Measurements from ENCODE around the gene TMCO1. TPM values are rescaled to one million over a fixed set of nuclear protein-coding genes. Genes with fewer than 3 reads are reported as not detected.
"Not testable (repeated sequence)": the region's sequence is repeated elsewhere in the genome, so short reads cannot be mapped to it uniquely, and the experiment has no call there.

Gene TMCO1, protein sequence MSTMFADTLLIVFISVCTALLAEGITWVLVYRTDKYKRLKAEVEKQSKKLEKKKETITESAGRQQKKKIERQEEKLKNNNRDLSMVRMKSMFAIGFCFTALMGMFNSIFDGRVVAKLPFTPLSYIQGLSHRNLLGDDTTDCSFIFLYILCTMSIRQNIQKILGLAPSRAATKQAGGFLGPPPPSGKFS
- total RNA-seq, result 24.5 TPM

DNA sequence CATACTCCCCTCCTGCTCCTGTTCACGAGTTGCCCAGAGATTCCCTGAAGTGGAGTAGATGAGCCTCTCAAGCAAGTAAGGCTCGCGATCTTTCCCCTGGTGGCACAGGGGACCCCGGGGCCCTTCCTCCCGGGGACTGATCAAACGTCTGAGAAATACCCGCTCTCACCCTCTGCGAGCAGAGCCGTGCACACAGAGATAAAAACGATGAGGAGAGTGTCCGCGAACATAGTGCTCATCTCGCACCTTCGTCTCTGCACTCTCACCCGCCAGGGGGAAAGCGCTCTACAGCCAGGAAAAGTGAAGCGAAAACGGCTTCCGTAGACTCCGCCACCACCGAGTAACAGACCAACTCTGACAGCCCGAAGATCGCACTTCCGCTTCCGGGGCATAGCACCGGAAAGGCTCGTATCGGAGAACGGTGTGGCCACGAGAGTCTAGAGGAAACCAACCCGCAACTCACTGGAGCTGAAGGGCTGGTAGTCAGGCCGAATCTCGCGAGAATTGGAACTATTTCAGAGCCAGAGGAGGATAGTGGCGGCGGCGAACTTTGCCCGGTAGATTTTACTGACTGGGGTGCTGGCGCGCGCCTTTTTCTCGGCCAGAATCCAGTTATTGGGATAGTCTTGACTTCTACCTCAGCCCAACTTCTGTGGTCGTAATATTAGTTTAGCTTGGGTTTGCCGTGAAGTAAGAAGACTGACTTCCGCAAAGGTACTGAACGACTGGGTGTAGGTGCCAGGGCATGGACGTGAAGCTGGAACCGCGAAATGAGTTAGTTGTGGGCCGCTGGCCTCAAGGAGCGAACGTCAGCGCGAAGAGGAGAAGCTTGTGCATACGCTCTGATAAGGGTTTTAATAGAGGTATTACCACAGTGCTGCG, at the start of gene TMCO1:
TMCO1 (minus strand) TSS at position 356 of the 882 bp plus-strand sequence; CDS start at position 239, 117 bp downstream.
- Histone ChIP-seq H3K27ac (ENCODE audit: low read depth, low read length) (peak within 1 kb of the TSS; percentile 75), H3K9me3 (ENCODE audit: control insufficient read depth in 3 of 3, low read length in 3 of 3) (no peaks in the 10 kb centered on the region), H3K36me3 (ENCODE audit: control insufficient read depth in 3 of 3, insufficient read depth in 3 of 3, low read length in 3 of 3) (peaks cover 4 to 29% (median 24%) of the 10 kb centered on the region in 3 donors), H3K27me3 (ENCODE audit: control insufficient read depth in 3 of 3, insufficient read depth in 3 of 3, low read length in 3 of 3) (no peaks in the 10 kb centered on the region), H3K4me1 (ENCODE audit: control insufficient read depth in 3 of 3, insufficient read depth in 3 of 3, low read length in 3 of 3) (peaks cover 19 to 32% (median 28%) of the 10 kb centered on the region in 3 donors), H3K4me3 (ENCODE audit: low read length in 3 of 3) (peak within 1 kb of the TSS; percentile 81 to 98 (median 92)), H3K9ac (ENCODE audit: low read depth in 1 of 3, low read length in 3 of 3) (peak within 1 kb of the TSS; percentile 90 to 98 (median 95))

DNA sequence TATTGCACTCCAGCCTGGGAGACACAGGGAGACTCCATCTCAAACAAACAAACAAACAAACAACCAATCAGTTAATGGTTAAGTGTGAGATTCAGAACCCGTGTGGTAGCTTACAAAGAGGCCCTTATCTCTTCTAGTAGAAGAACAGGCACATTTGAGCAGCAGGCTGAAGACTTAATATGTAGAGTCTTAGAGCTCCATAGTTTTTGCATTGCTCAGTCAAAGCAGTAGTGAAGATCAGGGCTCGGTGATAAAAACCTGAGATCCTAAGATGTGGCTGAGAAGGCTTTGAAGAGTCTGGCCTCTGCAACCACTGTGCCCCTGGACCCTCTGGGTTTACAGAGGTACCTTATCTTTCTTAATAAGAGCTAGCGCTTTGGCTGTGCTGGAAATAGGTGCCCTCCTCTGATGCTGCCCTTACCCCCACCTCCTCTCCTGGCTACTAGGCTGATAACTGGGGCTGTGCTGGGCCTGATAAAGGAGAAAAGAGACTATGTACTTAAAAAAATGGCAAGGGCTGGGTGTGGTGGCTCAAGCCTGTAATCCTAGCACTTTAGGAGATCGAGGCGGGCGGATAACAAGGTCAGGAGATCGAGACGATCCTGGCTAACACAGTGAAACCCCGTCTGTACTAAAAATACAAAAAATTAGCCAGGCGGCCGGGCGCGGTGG, 48.3 kb upstream of the TMCO1 start:
- Histone ChIP-seq H3K4me1 (ENCODE audit: control insufficient read depth in 3 of 3, insufficient read depth in 3 of 3, low read length in 3 of 3) (no peaks in the 10 kb centered on the region), H3K4me3 (ENCODE audit: low read length in 3 of 3) (no peak overlapping the region), H3K27ac (ENCODE audit: low read depth, low read length) (no peak overlapping the region), H3K36me3 (ENCODE audit: control insufficient read depth in 3 of 3, insufficient read depth in 3 of 3, low read length in 3 of 3) (no peaks in the 10 kb centered on the region), H3K9me3 (ENCODE audit: control insufficient read depth in 3 of 3, low read length in 3 of 3) (no peaks in the 10 kb centered on the region), H3K9ac (ENCODE audit: low read depth in 1 of 3, low read length in 3 of 3) (no peak overlapping the region), H3K27me3 (ENCODE audit: control insufficient read depth in 3 of 3, insufficient read depth in 3 of 3, low read length in 3 of 3) (no peaks in the 10 kb centered on the region)

- H3K36me3 ChIP-seq (ENCODE audit: control insufficient read depth in 3 of 3, insufficient read depth in 3 of 3, low read length in 3 of 3), result no peaks in the 10 kb centered on the region
- no peak overlapping the region for H3K4me3 ChIP-seq (ENCODE audit: low read length in 3 of 3)
- H3K9me3 ChIP-seq (ENCODE audit: control insufficient read depth in 3 of 3, low read length in 3 of 3), result no peaks in the 10 kb centered on the region
- H3K27me3 ChIP-seq (ENCODE audit: control insufficient read depth in 3 of 3, insufficient read depth in 3 of 3, low read length in 3 of 3), result no peaks in the 10 kb centered on the region
- H3K4me1 ChIP-seq (ENCODE audit: control insufficient read depth in 3 of 3, insufficient read depth in 3 of 3, low read length in 3 of 3), result no peaks in the 10 kb centered on the region
- H3K27ac ChIP-seq (ENCODE audit: low read depth, low read length), result no peak overlapping the region
- H3K9ac ChIP-seq (ENCODE audit: low read depth in 1 of 3, low read length in 3 of 3), result no peak overlapping the region
These were observed 47.5 kb upstream of the TMCO1 start for GRCh38 chr1:165816157-165816556.

GRCh38 chr1:165815725-165816124, 47.1 kb upstream of the TMCO1 start:
- Histone ChIP-seq H3K27ac (ENCODE audit: low read depth, low read length) (no peak overlapping the region), H3K27me3 (ENCODE audit: control insufficient read depth in 3 of 3, insufficient read depth in 3 of 3, low read length in 3 of 3) (no peaks in the 10 kb centered on the region), H3K4me1 (ENCODE audit: control insufficient read depth in 3 of 3, insufficient read depth in 3 of 3, low read length in 3 of 3) (no peaks in the 10 kb centered on the region), H3K9me3 (ENCODE audit: control insufficient read depth in 3 of 3, low read length in 3 of 3) (no peaks in the 10 kb centered on the region), H3K36me3 (ENCODE audit: control insufficient read depth in 3 of 3, insufficient read depth in 3 of 3, low read length in 3 of 3) (no peaks in the 10 kb centered on the region), H3K9ac (ENCODE audit: low read depth in 1 of 3, low read length in 3 of 3) (no peak overlapping the region), H3K4me3 (ENCODE audit: low read length in 3 of 3) (no peak overlapping the region)

- Histone ChIP-seq H3K27me3 (ENCODE audit: control insufficient read depth in 3 of 3, insufficient read depth in 3 of 3, low read length in 3 of 3) (no peaks in the 10 kb centered on the region), H3K36me3 (ENCODE audit: control insufficient read depth in 3 of 3, insufficient read depth in 3 of 3, low read length in 3 of 3) (no peaks in the 10 kb centered on the region), H3K4me1 (ENCODE audit: control insufficient read depth in 3 of 3, insufficient read depth in 3 of 3, low read length in 3 of 3) (no peaks in the 10 kb centered on the region), H3K27ac (ENCODE audit: low read depth, low read length) (no peak overlapping the region), H3K9me3 (ENCODE audit: control insufficient read depth in 3 of 3, low read length in 3 of 3) (no peaks in the 10 kb centered on the region), H3K9ac (ENCODE audit: low read depth in 1 of 3, low read length in 3 of 3) (no peak overlapping the region), H3K4me3 (ENCODE audit: low read length in 3 of 3) (no peak overlapping the region)
These were observed 38.9 kb upstream of the TMCO1 start for GRCh38 chr1:165807613-165808012.

GRCh38 chr1:165804513-165804912, 35.8 kb upstream of the TMCO1 start:
- H3K4me3 ChIP-seq (ENCODE audit: low read length in 3 of 3); H3K36me3 ChIP-seq (ENCODE audit: control insufficient read depth in 3 of 3, insufficient read depth in 3 of 3, low read length in 3 of 3); H3K27ac ChIP-seq (ENCODE audit: low read depth, low read length); H3K9me3 ChIP-seq (ENCODE audit: control insufficient read depth in 3 of 3, low read length in 3 of 3); H3K27me3 ChIP-seq (ENCODE audit: control insufficient read depth in 3 of 3, insufficient read depth in 3 of 3, low read length in 3 of 3); H3K9ac ChIP-seq (ENCODE audit: low read depth in 1 of 3, low read length in 3 of 3); H3K4me1 ChIP-seq (ENCODE audit: control insufficient read depth in 3 of 3, insufficient read depth in 3 of 3, low read length in 3 of 3): not testable (repeated sequence)

GRCh38 chr1:165799387-165799786, 30.7 kb upstream of the TMCO1 start:
- no peak overlapping the region for H3K9ac ChIP-seq (ENCODE audit: low read depth in 1 of 3, low read length in 3 of 3)
- H3K27me3 ChIP-seq (ENCODE audit: control insufficient read depth in 3 of 3, insufficient read depth in 3 of 3, low read length in 3 of 3), result no peaks in the 10 kb centered on the region
- H3K36me3 ChIP-seq (ENCODE audit: control insufficient read depth in 3 of 3, insufficient read depth in 3 of 3, low read length in 3 of 3), result no peaks in the 10 kb centered on the region
- no peak overlapping the region for H3K27ac ChIP-seq (ENCODE audit: low read depth, low read length)
- H3K9me3 ChIP-seq (ENCODE audit: control insufficient read depth in 3 of 3, low read length in 3 of 3), result peaks cover 0 to 3% (median 0%) of the 10 kb centered on the region in 3 donors
- no peaks in the 10 kb centered on the region for H3K4me1 ChIP-seq (ENCODE audit: control insufficient read depth in 3 of 3, insufficient read depth in 3 of 3, low read length in 3 of 3)
- H3K4me3 ChIP-seq (ENCODE audit: low read length in 3 of 3), result no peak overlapping the region

GRCh38 chr1:165795894-165796293, 27.2 kb upstream of the TMCO1 start:
- no peak overlapping the region for H3K27ac ChIP-seq (ENCODE audit: low read depth, low read length)
- H3K4me3 ChIP-seq (ENCODE audit: low read length in 3 of 3), result no peak overlapping the region
- H3K9ac ChIP-seq (ENCODE audit: low read depth in 1 of 3, low read length in 3 of 3), result no peak overlapping the region
- H3K9me3 ChIP-seq (ENCODE audit: control insufficient read depth in 3 of 3, low read length in 3 of 3), result peaks cover 0 to 3% (median 0%) of the 10 kb centered on the region in 3 donors
- H3K36me3 ChIP-seq (ENCODE audit: control insufficient read depth in 3 of 3, insufficient read depth in 3 of 3, low read length in 3 of 3), result no peaks in the 10 kb centered on the region
- peaks cover 0 to 3% (median 0%) of the 10 kb centered on the region in 3 donors for H3K27me3 ChIP-seq (ENCODE audit: control insufficient read depth in 3 of 3, insufficient read depth in 3 of 3, low read length in 3 of 3)
- no peaks in the 10 kb centered on the region for H3K4me1 ChIP-seq (ENCODE audit: control insufficient read depth in 3 of 3, insufficient read depth in 3 of 3, low read length in 3 of 3)

DNA sequence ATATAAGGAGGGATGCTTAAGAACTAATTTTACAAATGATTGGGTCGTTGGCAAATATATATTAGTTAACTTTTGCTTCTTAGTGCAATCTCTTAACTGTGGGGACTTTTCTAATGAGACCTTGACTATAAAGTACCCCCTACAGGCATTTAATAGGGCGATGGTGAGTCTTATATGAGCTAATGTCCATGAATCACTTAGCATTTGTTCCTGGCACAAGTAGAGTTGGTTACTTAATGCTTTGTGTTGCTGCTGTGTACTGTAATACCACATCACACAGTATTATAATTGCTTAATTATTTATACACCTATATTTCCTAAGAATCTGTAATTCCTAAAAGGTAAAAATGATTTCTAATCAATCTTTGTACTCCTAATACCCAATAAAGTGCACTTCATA, 25.3 kb upstream of the TMCO1 start:
- H3K9ac ChIP-seq (ENCODE audit: low read depth in 1 of 3, low read length in 3 of 3), result no peak overlapping the region
- H3K9me3 ChIP-seq (ENCODE audit: control insufficient read depth in 3 of 3, low read length in 3 of 3), result no peaks in the 10 kb centered on the region
- H3K4me3 ChIP-seq (ENCODE audit: low read length in 3 of 3), result no peak overlapping the region
- peaks cover 0 to 3% (median 0%) of the 10 kb centered on the region in 3 donors for H3K27me3 ChIP-seq (ENCODE audit: control insufficient read depth in 3 of 3, insufficient read depth in 3 of 3, low read length in 3 of 3)
- no peak overlapping the region for H3K27ac ChIP-seq (ENCODE audit: low read depth, low read length)
- H3K36me3 ChIP-seq (ENCODE audit: control insufficient read depth in 3 of 3, insufficient read depth in 3 of 3, low read length in 3 of 3), result no peaks in the 10 kb centered on the region
- no peaks in the 10 kb centered on the region for H3K4me1 ChIP-seq (ENCODE audit: control insufficient read depth in 3 of 3, insufficient read depth in 3 of 3, low read length in 3 of 3)

DNA sequence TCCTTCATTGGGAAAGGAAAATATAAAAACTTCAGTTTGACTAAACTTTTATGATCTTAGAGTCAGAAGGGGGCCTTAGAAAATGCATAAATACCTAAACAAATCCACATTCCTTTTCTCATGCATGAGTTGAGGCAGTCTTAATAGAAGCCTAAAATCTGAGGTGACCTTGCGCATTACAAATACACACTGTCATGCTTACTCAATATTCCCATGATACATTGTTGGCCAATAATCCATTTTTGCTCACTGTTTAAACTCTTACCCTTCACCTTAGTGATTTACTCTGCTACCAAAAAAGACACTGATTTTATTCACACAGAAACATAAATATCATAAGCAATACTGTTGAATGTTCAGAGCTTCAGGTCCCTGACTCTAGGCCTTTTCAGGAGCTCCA, 19.1 kb upstream of the TMCO1 start:
- Histone ChIP-seq H3K4me1 (ENCODE audit: control insufficient read depth in 3 of 3, insufficient read depth in 3 of 3, low read length in 3 of 3) (no peaks in the 10 kb centered on the region), H3K4me3 (ENCODE audit: low read length in 3 of 3) (no peak overlapping the region), H3K9me3 (ENCODE audit: control insufficient read depth in 3 of 3, low read length in 3 of 3) (no peaks in the 10 kb centered on the region), H3K36me3 (ENCODE audit: control insufficient read depth in 3 of 3, insufficient read depth in 3 of 3, low read length in 3 of 3) (no peaks in the 10 kb centered on the region), H3K27me3 (ENCODE audit: control insufficient read depth in 3 of 3, insufficient read depth in 3 of 3, low read length in 3 of 3) (no peaks in the 10 kb centered on the region), H3K27ac (ENCODE audit: low read depth, low read length) (no peak overlapping the region), H3K9ac (ENCODE audit: low read depth in 1 of 3, low read length in 3 of 3) (no peak overlapping the region)

Data from skeletal muscle tissue (tissue), 4 donors.